ENCODE results near the gene APBB2. TPM values are rescaled to one million over a fixed set of nuclear protein-coding genes. Genes with fewer than 3 reads are reported as not detected.

APBB2 gene
- polyA plus RNA-seq, 3 donors from 2014 or later: not detected

GRCh38 chr4:41143311-41144039, 70.9 kb downstream of the APBB2 start:
- Mint-ChIP-seq H3K27ac (no peak overlapping the region), H3K27me3 (ENCODE audit: low read depth in 3 of 3) (peaks cover 0 to 7% (median 2%) of the 10 kb centered on the region in 3 donors), H3K36me3 (no peaks in the 10 kb centered on the region), H3K4me1 (no peaks in the 10 kb centered on the region), H3K9me3 (peaks cover 0 to 3% (median 0%) of the 10 kb centered on the region in 6 donors), H3K4me3 (no peak overlapping the region)
- DNase-seq: no peak

- Mint-ChIP-seq H3K9me3 (peaks cover 0 to 3% (median 0%) of the 10 kb centered on the region in 6 donors), H3K27ac (no peak overlapping the region), H3K36me3 (no peaks in the 10 kb centered on the region), H3K4me3 (no peak overlapping the region), H3K27me3 (ENCODE audit: low read depth in 3 of 3) (peaks cover 0 to 7% (median 0%) of the 10 kb centered on the region in 3 donors), H3K4me1 (no peaks in the 10 kb centered on the region)
- DNase-seq: no peak
Observed at GRCh38 chr4:41142376-41143310, 71.7 kb downstream of the APBB2 start.

GRCh38 chr4:41141900-41142299, 72.4 kb downstream of the APBB2 start:
- Mint-ChIP-seq H3K27ac (no peak overlapping the region), H3K4me1 (no peaks in the 10 kb centered on the region), H3K27me3 (ENCODE audit: low read depth in 3 of 3) (peaks cover 0 to 7% (median 0%) of the 10 kb centered on the region in 3 donors), H3K9me3 (peaks cover 0 to 3% (median 0%) of the 10 kb centered on the region in 6 donors), H3K4me3 (no peak overlapping the region), H3K36me3 (no peaks in the 10 kb centered on the region)
- no peak for DNase-seq

GRCh38 chr4:41140410-41140809, 73.9 kb downstream of the APBB2 start:
- H3K4me1 Mint-ChIP-seq: no peaks in the 10 kb centered on the region
- no peak overlapping the region for H3K4me3 Mint-ChIP-seq

GRCh38 chr4:41137879-41138278, 76.5 kb downstream of the APBB2 start:
- DNase-seq: no peak
- peaks cover 0 to 2% (median 0%) of the 10 kb centered on the region in 6 donors for H3K9me3 Mint-ChIP-seq
- H3K36me3 Mint-ChIP-seq: no peaks in the 10 kb centered on the region
- H3K4me3 Mint-ChIP-seq: no peak overlapping the region
- H3K4me1 Mint-ChIP-seq: no peaks in the 10 kb centered on the region
- peaks cover 0 to 6% (median 0%) of the 10 kb centered on the region in 3 donors for H3K27me3 Mint-ChIP-seq (ENCODE audit: low read depth in 3 of 3)
- H3K27ac Mint-ChIP-seq: no peak overlapping the region

More at GRCh38 chr4:41140410-41140809, 73.9 kb downstream of the APBB2 start:
- no peaks in the 10 kb centered on the region for H3K36me3 Mint-ChIP-seq
- H3K27me3 Mint-ChIP-seq (ENCODE audit: low read depth in 3 of 3): peaks cover 0 to 6% (median 0%) of the 10 kb centered on the region in 3 donors
- no peak for DNase-seq
- peaks cover 0 to 3% (median under 1%) of the 10 kb centered on the region in 6 donors for H3K9me3 Mint-ChIP-seq
- H3K27ac Mint-ChIP-seq: no peak overlapping the region

GRCh38 chr4:41136456-41136855, 77.9 kb downstream of the APBB2 start:
- Mint-ChIP-seq H3K4me3 (no peak overlapping the region), H3K36me3 (no peaks in the 10 kb centered on the region), H3K27me3 (ENCODE audit: low read depth in 3 of 3) (peaks cover 0 to 3% (median 0%) of the 10 kb centered on the region in 3 donors), H3K27ac (no peak overlapping the region), H3K9me3 (peaks cover 0 to 3% (median 0%) of the 10 kb centered on the region in 6 donors), H3K4me1 (no peaks in the 10 kb centered on the region)
- no peak for DNase-seq

GRCh38 chr4:41135801-41136200, 78.5 kb downstream of the APBB2 start:
- Mint-ChIP-seq H3K4me3 (no peak overlapping the region), H3K27me3 (ENCODE audit: low read depth in 3 of 3) (peaks cover 0 to 3% (median 0%) of the 10 kb centered on the region in 3 donors), H3K4me1 (no peaks in the 10 kb centered on the region), H3K27ac (no peak overlapping the region), H3K9me3 (peaks cover 0 to 2% (median 0%) of the 10 kb centered on the region in 6 donors), H3K36me3 (no peaks in the 10 kb centered on the region)
- no peak for DNase-seq

GRCh38 chr4:41134581-41134980, 79.8 kb downstream of the APBB2 start:
- Mint-ChIP-seq H3K27ac (no peak overlapping the region), H3K4me1 (no peaks in the 10 kb centered on the region), H3K27me3 (ENCODE audit: low read depth in 3 of 3) (no peaks in the 10 kb centered on the region), H3K9me3 (peaks cover 0 to 2% (median under 1%) of the 10 kb centered on the region in 6 donors), H3K4me3 (no peak overlapping the region), H3K36me3 (no peaks in the 10 kb centered on the region)
- DNase-seq: no peak

- no peaks in the 10 kb centered on the region for H3K36me3 Mint-ChIP-seq
- H3K27me3 Mint-ChIP-seq (ENCODE audit: low read depth in 3 of 3): no peaks in the 10 kb centered on the region
- H3K4me3 Mint-ChIP-seq: no peak overlapping the region
- no peaks in the 10 kb centered on the region for H3K4me1 Mint-ChIP-seq
- DNase-seq: no peak
- peaks cover 0 to 5% (median under 1%) of the 10 kb centered on the region in 6 donors for H3K9me3 Mint-ChIP-seq
- H3K27ac Mint-ChIP-seq: no peak overlapping the region
Observed at GRCh38 chr4:41133454-41134018, 80.8 kb downstream of the APBB2 start.

- H3K36me3 Mint-ChIP-seq: no peaks in the 10 kb centered on the region
- no peak overlapping the region for H3K4me3 Mint-ChIP-seq
- DNase-seq: no peak
- H3K4me1 Mint-ChIP-seq: no peaks in the 10 kb centered on the region
- H3K27me3 Mint-ChIP-seq (ENCODE audit: low read depth in 3 of 3): no peaks in the 10 kb centered on the region
- peaks cover 0 to 5% (median under 1%) of the 10 kb centered on the region in 6 donors for H3K9me3 Mint-ChIP-seq
- no peak overlapping the region for H3K27ac Mint-ChIP-seq
Observed at GRCh38 chr4:41132055-41132683, 82.2 kb downstream of the APBB2 start.

GRCh38 chr4:41129936-41130440, 84.4 kb downstream of the APBB2 start:
- no peak overlapping the region for H3K4me3 Mint-ChIP-seq
- no peak overlapping the region for H3K27ac Mint-ChIP-seq

GRCh38 chr4:41129128-41129754, 85.1 kb downstream of the APBB2 start:
- H3K4me3 Mint-ChIP-seq: no peak overlapping the region
- H3K27ac Mint-ChIP-seq: no peak overlapping the region

More at GRCh38 chr4:41129936-41130440, 84.4 kb downstream of the APBB2 start:
- Mint-ChIP-seq H3K36me3 (no peaks in the 10 kb centered on the region), H3K27me3 (ENCODE audit: low read depth in 3 of 3) (no peaks in the 10 kb centered on the region), H3K9me3 (peaks cover 0 to 5% (median 0%) of the 10 kb centered on the region in 6 donors), H3K4me1 (no peaks in the 10 kb centered on the region)
- no peak for DNase-seq

More at GRCh38 chr4:41129128-41129754, 85.1 kb downstream of the APBB2 start:
- H3K27me3 Mint-ChIP-seq (ENCODE audit: low read depth in 3 of 3): no peaks in the 10 kb centered on the region
- DNase-seq: no peak
- no peaks in the 10 kb centered on the region for H3K36me3 Mint-ChIP-seq
- peaks cover 0 to 5% (median 0%) of the 10 kb centered on the region in 6 donors for H3K9me3 Mint-ChIP-seq
- no peaks in the 10 kb centered on the region for H3K4me1 Mint-ChIP-seq
